Uterus (tissue), 4 donors: ENCODE results near the gene VPS37D. TPM values are rescaled to one million over a fixed set of nuclear protein-coding genes. Genes with fewer than 3 reads are reported as not detected.

Experiments used
- DNase-seq, 2 donors: peaks; one replicate each; pipeline ENCODE4 v3.0.0-alpha.2; 2019 to 2020
- H3K27ac ChIP-seq, 2 donors: fragments of 200-600 bp; sonication (generic); 1 replicate in 1 of 2; 2 replicates in 1 of 2; pipeline ENCODE4 v1.5.1; 2016 to 2018
- H3K27me3 ChIP-seq, 2 donors: fragments of 200-600 bp; sonication (generic); one replicate each; pipeline ENCODE4 v1.5.1; 2018 to 2019; ENCODE audit warnings: control low read depth in 1 of 2
- H3K36me3 ChIP-seq, 2 donors: fragments of 200-600 bp; sonication (generic); one replicate each; pipeline ENCODE4 v1.5.1; 2019; ENCODE audit warnings: control low read depth in 1 of 2
- H3K4me1 ChIP-seq, 2 donors: fragments of 200-600 bp; sonication (generic); one replicate each; pipeline ENCODE4 v1.5.1; 2018 to 2019; ENCODE audit warnings: control low read depth in 1 of 2
- H3K4me3 ChIP-seq, 2 donors: fragments of 200-600 bp; sonication (generic); 1 replicate in 1 of 2; 2 replicates in 1 of 2; pipeline ENCODE4 v1.5.1; 2018 to 2019; ENCODE audit warnings: mild to moderate bottlenecking in 1 of 2
- H3K9me3 ChIP-seq, 2 donors: fragments of 200-600 bp; sonication (generic); one replicate each; pipeline ENCODE4 v1.5.1; 2019; ENCODE audit warnings: control low read depth in 1 of 2
- CTCF ChIP-seq, 4 experiments: fragments of 200-600 bp in 2 of 4; fragments of 450-650 bp in 2 of 4; sonication (generic) in 2 of 4; IDR thresholded peaks; one replicate each; pipeline ENCODE4 v1.5.1; 2016 to 2019; ENCODE audit warnings: antibody characterized with exemption in 4 of 4, mild to moderate bottlenecking in 2 of 4, moderate library complexity in 1 of 4
- POLR2A ChIP-seq, 2 donors: fragments of 450-650 bp; IDR thresholded peaks; one replicate each; pipeline ENCODE4 v1.6.1; 2016; ENCODE audit warnings: antibody characterized with exemption in 2 of 2, mild to moderate bottlenecking in 1 of 2, moderate library complexity in 1 of 2
- intact Hi-C: fragments of 100-400 bp; cut with DNase I; formaldehyde crosslinking; loops from one replicate; pipeline ENCODE4 v1.15.1; 2023; ENCODE audit warnings: low total_unique reads
- total RNA-seq, 4 donors: library from RNA; depleted of rRNA in 3 of 4; stranded (reverse); fragments of >200 nt in 3 of 4; gene quantifications; one replicate each; pipeline versions ENCODE4 v1.1.0 to v1.2.4, GENCODE V29; 2014 to 2023
- donor health status: DM: yes; HTN: yes; CAD: no.

The VPS37D gene
- total RNA-seq, 4 donors from 2014 or later: 6.7 to 9.3 (median 8.8) TPM; not detected in 1

GRCh38 chr7:73680501-73680900 is 12.9 kb downstream of the VPS37D start:
- no peaks in the 10 kb centered on the region for H3K27me3 ChIP-seq
- no peak overlapping the region for H3K4me3 ChIP-seq
- intact Hi-C loops: no loop called here
- H3K36me3 ChIP-seq: no peaks in the 10 kb centered on the region
- TF ChIP-seq CTCF (IDR thresholded peaks at IDR 0.05): no peak
- TF ChIP-seq POLR2A (IDR thresholded peaks at IDR 0.05): no peak
- H3K27ac ChIP-seq: no peak overlapping the region
- no peak for DNase-seq
- H3K9me3 ChIP-seq: no peaks in the 10 kb centered on the region
- H3K4me1 ChIP-seq: peaks cover 0 to 16% of the 10 kb centered on the region in 2 donors

- TF ChIP-seq POLR2A (IDR thresholded peaks at IDR 0.05) (no peak), CTCF (IDR thresholded peaks at IDR 0.05) (no peak)
- peaks cover 0 to 16% of the 10 kb centered on the region in 2 donors for H3K4me1 ChIP-seq
- DNase-seq: no peak
- H3K36me3 ChIP-seq: no peaks in the 10 kb centered on the region
- intact Hi-C loops: no loop called here
- H3K27ac ChIP-seq: no peak overlapping the region
- H3K27me3 ChIP-seq: no peaks in the 10 kb centered on the region
- no peaks in the 10 kb centered on the region for H3K9me3 ChIP-seq
- H3K4me3 ChIP-seq: no peak overlapping the region
Measured at GRCh38 chr7:73681031-73681430, 13.4 kb downstream of the VPS37D start.

GRCh38 chr7:73682745-73683055 is 15.1 kb downstream of the VPS37D start:
- peak overlapping the region; percentile 70 to 81 for H3K4me3 ChIP-seq
- intact Hi-C loops: no loop called here
- TF ChIP-seq CTCF (IDR thresholded peaks at IDR 0.05) (no peak), POLR2A (IDR thresholded peaks at IDR 0.05) (no peak)
- H3K9me3 ChIP-seq: no peaks in the 10 kb centered on the region
- peak overlapping the region; percentile 4 to 76 for H3K27ac ChIP-seq
- no peaks in the 10 kb centered on the region for H3K27me3 ChIP-seq
- DNase-seq: no peak
- no peaks in the 10 kb centered on the region for H3K36me3 ChIP-seq
- peaks cover 0 to 16% of the 10 kb centered on the region in 2 donors for H3K4me1 ChIP-seq

GRCh38 chr7:73683056-73683787 is 15.6 kb downstream of the VPS37D start, which contains the start of the genes BUD23 and DNAJC30:
TSS of gene BUD23 (plus strand) at chr7:73683597. CDS start at chr7:73683626, 29 bp downstream.
TSS of gene DNAJC30 (minus strand) at chr7:73683453. CDS start at chr7:73683423, 30 bp downstream.
- TF ChIP-seq CTCF (IDR thresholded peaks at IDR 0.05): peak in 3 of 4 experiments; percentile 8 to 23 (median 11)
- TF ChIP-seq POLR2A (IDR thresholded peaks at IDR 0.05): peak; percentile 44 to 50
- intact Hi-C loops: no loop called here
- Histone ChIP-seq H3K4me1 (peaks cover 0 to 16% of the 10 kb centered on the region in 2 donors), H3K27ac (peak within 1 kb of the TSS; percentile 30 to 76), H3K4me3 (peak within 1 kb of the TSS; percentile 70 to 81), H3K36me3 (no peaks in the 10 kb centered on the region), H3K27me3 (no peaks in the 10 kb centered on the region), H3K9me3 (no peaks in the 10 kb centered on the region)
- DNase-seq: peak; percentile 96 to 99
